Raji (cell line): ENCODE results near the gene MRPL37.

Experiments used
- POLR2A ChIP-seq: IDR thresholded peaks from 2 replicates; pipeline ENCODE4 v1.6.1; 2011; ENCODE audit warnings: low read depth, low read length, control low read depth; ENCODE audit not compliant: insufficient read depth

Gene MRPL37

GRCh38 chr1:54199151-54199764 lies 709 bp upstream of the MRPL37 start:
- no peak for TF ChIP-seq POLR2A

GRCh38 chr1:54200519-54200997 lies 591 bp downstream of the MRPL37 start:
- no peak for TF ChIP-seq POLR2A

DNA sequence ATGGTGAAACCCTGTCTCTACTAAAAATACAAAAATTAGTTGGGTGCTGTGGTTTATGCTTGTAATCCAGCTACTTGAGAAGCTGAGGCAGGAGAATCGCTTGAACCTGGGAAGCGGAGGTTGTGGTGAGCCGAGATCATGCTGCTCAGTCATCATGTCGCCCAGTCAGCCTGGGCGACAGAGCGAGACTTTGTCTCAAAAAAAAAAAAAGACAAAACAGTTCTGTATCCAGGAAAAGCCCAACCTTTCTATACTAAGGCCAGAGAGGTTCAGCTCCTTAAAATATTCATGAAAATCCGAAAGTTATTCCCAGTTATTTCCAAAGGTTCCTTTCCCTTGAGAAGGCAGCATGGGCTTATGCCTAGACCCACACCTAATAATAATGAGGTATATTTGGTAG lies 4.2 kb downstream of the MRPL37 start:
- TF ChIP-seq POLR2A, result no peak

DNA sequence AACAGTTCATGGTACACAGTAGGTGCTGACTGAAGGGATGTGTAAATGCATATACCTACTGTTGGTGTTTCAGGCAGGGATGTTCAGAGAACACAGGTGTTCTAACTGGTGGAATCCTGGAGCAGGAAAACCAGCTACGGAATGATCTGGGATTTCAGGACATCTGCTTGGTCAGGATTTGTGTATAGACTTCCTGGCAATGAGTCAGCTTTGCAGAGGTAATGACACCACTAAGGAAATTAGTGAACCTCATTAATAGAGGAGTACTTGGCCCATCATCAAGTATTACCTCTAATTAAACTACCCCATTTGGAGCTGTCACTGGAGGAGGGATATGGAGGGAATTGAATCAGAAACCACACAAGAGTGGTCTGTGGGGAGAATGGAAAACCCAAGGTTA lies 7.3 kb downstream of the MRPL37 start:
- no peak for TF ChIP-seq POLR2A

DNA sequence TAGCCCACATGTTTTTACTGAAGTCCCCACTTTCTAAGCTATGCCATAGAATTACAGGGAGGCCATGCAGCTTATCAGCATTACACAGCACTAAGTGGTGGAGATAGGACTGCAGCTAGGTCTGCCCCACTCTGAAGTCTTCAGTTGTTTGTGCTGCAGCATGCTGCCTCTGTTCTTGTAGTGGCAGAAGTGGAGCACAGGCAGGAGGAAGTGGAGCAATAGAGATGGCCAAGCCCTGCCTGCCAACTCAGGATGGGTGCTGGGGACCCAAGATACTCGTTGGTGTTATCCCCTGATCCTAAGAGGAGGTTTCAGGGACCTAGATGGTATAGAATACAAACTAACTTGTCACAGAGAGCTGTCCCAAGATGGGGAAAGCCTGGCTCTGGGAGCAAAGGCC lies 12.9 kb downstream of the MRPL37 start:
- no peak for TF ChIP-seq POLR2A

DNA sequence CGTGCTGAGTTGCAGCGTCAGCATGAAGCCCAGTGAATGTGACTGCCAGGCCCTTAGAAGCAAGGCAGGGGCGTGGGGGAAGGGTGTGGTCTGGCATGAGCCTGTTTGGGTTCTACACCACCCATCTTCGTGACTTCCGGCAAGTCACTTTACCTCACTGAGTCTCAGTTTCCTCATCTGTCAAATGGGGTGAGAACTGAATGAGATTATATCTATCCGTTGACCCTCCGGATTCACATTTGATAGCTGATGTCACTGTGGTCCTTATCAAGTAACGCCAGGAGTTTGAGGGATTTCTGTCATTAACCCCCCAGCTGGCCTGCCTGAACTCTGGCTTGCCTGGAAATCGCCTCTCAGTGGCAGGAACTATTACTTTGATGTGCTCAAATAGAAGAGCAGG lies 15.6 kb downstream of the MRPL37 start:
- TF ChIP-seq POLR2A, result no peak

GRCh38 chr1:54218883-54219687 lies 19.1 kb downstream of the MRPL37 start:
- no peak for TF ChIP-seq POLR2A

DNA sequence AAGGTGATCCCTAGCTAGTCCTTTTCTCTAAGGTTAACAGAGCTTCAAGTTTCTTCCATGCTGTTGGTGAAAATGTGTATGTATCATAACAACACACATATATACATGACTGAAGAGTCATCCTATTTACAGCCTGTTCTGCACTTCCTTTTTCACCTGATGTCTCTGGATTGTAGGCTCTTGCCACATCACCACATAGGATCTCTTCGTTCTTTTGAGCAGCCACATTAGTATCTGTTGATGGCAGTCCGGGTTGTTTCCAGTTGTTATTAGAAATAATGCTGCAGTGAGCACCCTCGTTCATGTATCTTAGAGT lies 19.7 kb downstream of the MRPL37 start:
- TF ChIP-seq POLR2A, result no peak

DNA sequence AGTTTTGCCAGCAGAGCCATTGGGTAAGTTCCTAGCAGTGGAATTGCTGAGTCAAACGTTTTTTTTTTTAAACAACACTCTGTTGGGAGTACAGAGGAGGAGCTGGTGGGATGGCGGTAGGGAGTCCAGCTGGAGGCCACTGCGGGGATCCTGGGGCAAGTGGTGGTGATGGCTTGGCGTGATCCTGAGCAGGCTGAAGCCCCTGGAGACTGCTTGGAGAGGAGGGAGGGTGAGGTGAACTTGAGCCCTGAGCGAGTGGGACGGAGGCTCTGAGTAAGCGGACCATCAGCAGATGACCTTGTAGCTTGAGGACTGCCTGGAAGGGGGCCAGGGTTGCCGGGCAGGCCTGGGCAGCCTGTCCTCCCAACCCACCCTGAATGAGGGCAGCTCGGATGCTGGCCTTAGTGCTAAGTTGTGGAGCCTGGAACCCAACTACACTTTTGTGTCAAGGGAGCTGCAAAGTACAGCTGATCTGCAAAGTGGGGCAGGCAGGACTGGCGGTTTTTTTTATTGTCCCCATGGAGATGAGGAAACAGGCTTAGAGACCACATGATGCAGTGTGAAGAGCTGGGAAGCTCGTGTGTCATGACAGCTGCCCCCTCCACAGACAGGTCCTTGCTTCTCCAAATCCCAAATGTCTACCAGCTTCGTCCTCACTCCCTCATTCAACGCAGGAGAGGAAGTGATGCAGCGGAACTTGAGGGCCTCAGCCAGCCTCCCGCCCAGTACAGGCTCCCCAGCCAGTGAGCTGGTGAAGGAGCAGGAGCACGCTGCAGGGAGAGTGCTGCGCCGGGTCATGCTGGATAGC lies 20.2 kb downstream of the MRPL37 start:
- no peak for TF ChIP-seq POLR2A

- no peak for TF ChIP-seq POLR2A
These were observed 21.3 kb downstream of the MRPL37 start for GRCh38 chr1:54221113-54221834.

- no peak for TF ChIP-seq POLR2A
These were observed 22.0 kb downstream of the MRPL37 start for GRCh38 chr1:54221867-54222484.

DNA sequence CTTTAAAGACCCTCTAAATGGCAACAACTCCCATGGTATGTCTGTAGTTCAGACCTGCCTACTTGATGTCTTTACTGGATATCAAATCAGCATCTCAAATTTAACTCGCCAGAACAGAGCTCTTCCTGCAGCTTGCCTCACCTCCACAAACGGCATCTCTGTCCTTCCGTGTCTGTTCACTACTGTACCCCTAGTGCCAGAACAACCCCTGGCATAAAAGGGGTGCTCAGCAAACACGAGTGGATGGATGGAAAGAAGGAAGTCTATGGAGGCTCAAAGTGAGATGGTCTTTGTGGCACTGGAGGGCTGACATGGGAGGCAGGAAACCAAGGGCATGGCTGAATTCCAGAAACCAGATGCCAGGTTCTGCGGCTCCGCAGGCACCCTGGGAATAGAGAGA lies 22.7 kb downstream of the MRPL37 start:
- TF ChIP-seq POLR2A, result no peak

GRCh38 chr1:54223441-54224202 lies 23.7 kb downstream of the MRPL37 start:
- no peak for TF ChIP-seq POLR2A

GRCh38 chr1:54224233-54224632 lies 24.3 kb downstream of the MRPL37 start:
- TF ChIP-seq POLR2A, result no peak
